Left colon (tissue), 2 donors: ENCODE data around the gene GPA33. TPM values are rescaled to one million over a fixed set of nuclear protein-coding genes. Genes with fewer than 3 reads are reported as not detected.
A peak's percentile ranks its signal among the peaks of the same experiment; 100 is the strongest.

Source experiments
- ATAC-seq: fragments of 200-7000 bp; cut with Tn5 transposase; one replicate; pipeline ENCODE4 v1.9.1; 2020; ENCODE audit warnings: mild to moderate bottlenecking, moderate library complexity
- DNase-seq, 2 donors: peaks; one replicate each; pipeline ENCODE4 v3.0.0-alpha.2; 2020
- intact Hi-C, 2 donors: fragments of 100-400 bp; cut with DNase I in 1 of 2; cut with micrococcal nuclease in 1 of 2; formaldehyde crosslinking; loops; one replicate each; pipeline versions ENCODE4 v1.11.2 to v1.14.0; 2022; cut with DNase I, micrococcal nuclease
- long read RNA-seq: library from polyadenylated mRNA; unstranded; transcript quantifications from one replicate; pipeline ENCODE4 v2.0.0, GENCODE V29; 2021
- total RNA-seq, 2 donors: library from RNA; stranded (reverse); fragmentation: NEBNext Ultra II Directional; extraction: Animal tissue kit (Norgen Biotek cat#: 25700); gene quantifications; one replicate each; pipeline ENCODE4 v1.2.1, GENCODE V29; 2021
- donor health status: DM: no; HTN: no; CAD: no.
- donor health status: DM: yes; HTN: yes; CAD: no.

The GPA33 gene
- 100 to 1,000 TPM; 584 to 629 TPM for total RNA-seq
- long read RNA-seq, transcript GPA33-201 (7 exons, 2,802 nt) = major isoform, 761 of 1,375 reads
- long read RNA-seq, partial matches to known transcripts = 69 of 1,375 reads
- long read RNA-seq, other reads (novel, unspliced or antisense) = 545 of 1,375 reads

- ATAC-seq = peak; percentile 85
- peak; percentile 79 to 94 for DNase-seq
- intact Hi-C loops = no loop called here
Measured at GRCh38 chr1:167090314-167090942, at the start of gene GPA33. GPA33 (minus strand) TSS chr1:167090377; CDS start chr1:167090287, 90 bp downstream.

GRCh38 chr1:167138703-167139102 is 48.5 kb upstream of the GPA33 start:
- intact Hi-C loops = no loop called here
- ATAC-seq = no peak
- no peak for DNase-seq

- intact Hi-C loops = no loop called here
- DNase-seq (no peak), ATAC-seq (no peak)
Measured at GRCh38 chr1:167137793-167138510, 47.8 kb upstream of the GPA33 start.

GRCh38 chr1:167137332-167137781 is 47.2 kb upstream of the GPA33 start:
- no peak for ATAC-seq
- no peak for DNase-seq
- intact Hi-C loops = no loop called here

- ATAC-seq = no peak
- DNase-seq = no peak
- intact Hi-C loops = no loop called here
Measured at GRCh38 chr1:167136806-167137205, 46.6 kb upstream of the GPA33 start.

- DNase-seq = peak; percentile 42 to 67
- intact Hi-C loops = no loop called here
- peak; percentile 91 for ATAC-seq
Measured at GRCh38 chr1:167136191-167136614, 46.0 kb upstream of the GPA33 start.

GRCh38 chr1:167135281-167135840 is 45.2 kb upstream of the GPA33 start:
- intact Hi-C loops = no loop called here
- DNase-seq = no peak
- ATAC-seq = peak; percentile 48

GRCh38 chr1:167132301-167133010 is 42.3 kb upstream of the GPA33 start:
- intact Hi-C loops = no loop called here
- DNase-seq = no peak
- ATAC-seq = peak; percentile 42

- intact Hi-C loops = no loop called here
- DNase-seq (no peak), ATAC-seq (peak; percentile 58)
Measured at GRCh38 chr1:167130829-167131510, 40.8 kb upstream of the GPA33 start.

GRCh38 chr1:167128261-167129227 is 38.4 kb upstream of the GPA33 start:
- intact Hi-C loops = no loop called here
- DNase-seq = no peak
- ATAC-seq = peak; percentile 31

- DNase-seq (no peak), ATAC-seq (no peak)
- intact Hi-C loops = no loop called here
Measured at GRCh38 chr1:167127661-167128060, 37.5 kb upstream of the GPA33 start.

GRCh38 chr1:167127236-167127635 is 37.1 kb upstream of the GPA33 start:
- DNase-seq = no peak
- intact Hi-C loops = no loop called here
- no peak for ATAC-seq

- DNase-seq (no peak), ATAC-seq (no peak)
- intact Hi-C loops = no loop called here
Measured at GRCh38 chr1:167126811-167127210, 36.6 kb upstream of the GPA33 start.

- intact Hi-C loops = no loop called here
- ATAC-seq = no peak
Measured at GRCh38 chr1:167126317-167126716, 36.1 kb upstream of the GPA33 start.

GRCh38 chr1:167122568-167122967 is 32.4 kb upstream of the GPA33 start:
- ATAC-seq (no peak), DNase-seq (no peak)
- intact Hi-C loops = no loop called here

More at GRCh38 chr1:167126317-167126716, 36.1 kb upstream of the GPA33 start:
- DNase-seq = no peak

- DNase-seq (no peak), ATAC-seq (no peak)
- intact Hi-C loops = no loop called here
Measured at GRCh38 chr1:167122121-167122480, 31.9 kb upstream of the GPA33 start.

- intact Hi-C loops = no loop called here
- ATAC-seq = peak; percentile 92
- peak; percentile 86 to 89 for DNase-seq
Measured at GRCh38 chr1:167121375-167122120, 31.4 kb upstream of the GPA33 start.
